ENCODE results near the gene IL1RAPL2.
"Not testable (repeated sequence)": the region's sequence is repeated elsewhere in the genome, so short reads cannot be mapped to it uniquely, and the experiment has no call there.

IL1RAPL2 gene

DNA sequence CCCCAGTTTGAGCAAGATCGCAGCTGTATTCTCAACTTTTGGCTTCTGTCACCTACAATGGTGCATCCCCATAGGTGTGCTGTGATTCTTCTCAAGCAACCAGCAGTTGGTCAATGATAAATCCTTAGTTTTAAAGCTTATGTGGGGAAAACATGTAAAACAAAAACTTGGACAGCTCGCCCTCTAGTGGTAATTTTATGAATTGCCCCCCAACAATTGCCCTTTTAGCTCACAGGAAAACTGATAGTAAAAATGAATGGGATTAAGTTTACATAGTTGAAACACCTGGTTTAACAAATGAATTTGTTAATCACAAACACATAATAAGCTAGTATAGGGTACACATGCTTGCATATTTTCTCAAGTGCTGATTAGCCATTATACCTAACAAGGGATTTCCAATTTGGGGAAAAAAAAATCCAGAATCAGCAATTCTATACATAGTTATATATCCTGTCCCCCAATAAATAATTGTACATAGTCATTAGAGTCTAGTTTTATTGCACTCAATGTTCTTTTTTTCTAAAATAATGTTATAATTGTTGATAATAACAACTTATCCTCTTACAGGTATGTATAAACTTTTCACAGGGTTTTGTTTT, 624.4 kb downstream of the IL1RAPL2 start:
- FAIRE-seq = no peak

DNA sequence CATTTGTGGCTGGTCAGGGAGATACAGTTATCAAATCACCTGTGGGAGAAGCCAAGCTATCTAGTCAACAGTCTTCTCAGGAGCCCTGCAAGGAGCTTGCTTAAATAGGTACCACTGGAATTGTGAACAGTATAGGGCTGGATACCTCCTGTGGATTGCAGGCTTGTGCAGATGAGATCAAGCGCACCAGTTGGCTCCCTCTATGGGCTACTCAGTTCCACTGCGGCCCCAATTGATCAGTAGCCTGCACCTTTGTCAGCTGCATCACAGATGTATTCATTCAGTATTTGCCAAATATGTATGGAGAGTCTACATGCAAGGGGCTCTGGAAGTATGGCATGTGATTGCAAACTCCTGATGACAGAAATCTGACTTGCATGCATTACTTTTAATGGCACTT, 625.9 kb downstream of the IL1RAPL2 start:
- FAIRE-seq = no peak

- no peak for FAIRE-seq
Measured at GRCh38 chrX:105209406-105209805, 643.4 kb downstream of the IL1RAPL2 start.

- FAIRE-seq = no peak
Measured at GRCh38 chrX:105210258-105210657, 644.3 kb downstream of the IL1RAPL2 start.

DNA sequence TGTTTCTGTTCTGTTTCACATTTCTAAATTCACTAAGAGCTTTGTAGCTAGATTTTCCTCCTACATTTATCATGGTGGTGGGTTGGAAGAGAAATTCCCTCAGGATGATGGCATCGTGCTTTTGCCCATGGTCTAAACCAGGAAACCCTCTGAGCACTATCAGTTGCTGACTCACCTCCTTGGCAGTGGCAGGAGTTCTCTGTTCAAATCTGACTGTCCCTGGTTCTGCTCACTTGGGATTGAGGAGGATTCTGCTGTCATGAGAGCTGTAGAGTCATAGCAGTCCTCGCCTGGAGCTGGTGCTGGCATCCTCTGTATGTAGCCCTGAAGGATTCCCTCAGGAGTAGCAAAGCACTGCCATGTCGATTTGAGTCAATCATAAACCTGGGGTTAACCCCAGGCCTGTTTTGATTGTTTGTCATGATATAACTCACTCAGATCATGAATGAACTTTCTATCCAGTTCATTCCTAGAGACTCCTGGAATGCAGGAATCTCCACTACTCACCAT, 645.1 kb downstream of the IL1RAPL2 start:
- no peak for FAIRE-seq

DNA sequence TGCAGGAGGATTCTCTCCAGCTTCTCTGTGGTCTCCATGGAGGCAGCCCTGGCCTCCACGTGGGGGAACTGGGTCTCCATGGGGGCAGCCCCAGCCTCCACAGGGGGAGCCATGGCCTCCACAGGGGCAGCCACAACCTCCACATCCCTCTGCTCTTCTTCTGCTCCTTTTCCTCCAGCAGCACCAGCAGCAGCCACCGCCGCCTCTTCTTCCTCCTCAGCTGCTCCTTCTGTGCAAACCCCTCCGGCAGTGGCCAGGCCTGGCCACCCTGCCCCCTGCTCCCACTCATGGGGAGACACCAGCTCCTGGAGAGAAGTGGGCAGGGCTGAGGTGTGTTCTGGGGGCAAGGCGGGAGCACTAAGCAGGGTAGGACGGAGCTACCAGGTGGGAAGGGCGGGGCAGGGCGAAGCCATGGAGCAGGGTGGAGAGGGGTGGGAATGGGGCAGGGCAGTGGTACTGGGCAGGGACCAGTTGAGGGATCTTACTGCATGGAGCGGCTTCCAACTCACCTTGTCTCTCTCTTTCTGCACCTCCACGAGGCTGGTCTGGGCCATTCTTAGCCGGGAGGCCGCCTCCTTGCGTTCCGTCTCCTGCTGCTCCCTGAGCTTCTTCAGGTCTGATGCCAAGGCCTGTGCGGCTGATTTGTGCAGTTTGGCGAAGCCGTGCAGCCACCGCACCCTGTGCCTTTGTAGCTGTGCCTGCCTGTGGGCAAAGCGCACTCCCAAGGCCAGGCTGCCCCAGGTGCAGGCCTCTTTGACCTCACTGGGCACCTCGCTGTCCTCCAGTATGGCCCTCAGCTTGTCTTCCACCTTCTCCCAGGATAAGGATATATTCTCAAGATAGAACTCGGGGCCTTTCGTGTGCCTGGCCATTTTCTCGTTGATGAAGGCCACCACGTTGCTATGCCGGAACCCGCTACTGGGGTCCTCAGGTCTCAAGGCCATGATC, 653.7 kb downstream of the IL1RAPL2 start:
- no peak for FAIRE-seq

DNA sequence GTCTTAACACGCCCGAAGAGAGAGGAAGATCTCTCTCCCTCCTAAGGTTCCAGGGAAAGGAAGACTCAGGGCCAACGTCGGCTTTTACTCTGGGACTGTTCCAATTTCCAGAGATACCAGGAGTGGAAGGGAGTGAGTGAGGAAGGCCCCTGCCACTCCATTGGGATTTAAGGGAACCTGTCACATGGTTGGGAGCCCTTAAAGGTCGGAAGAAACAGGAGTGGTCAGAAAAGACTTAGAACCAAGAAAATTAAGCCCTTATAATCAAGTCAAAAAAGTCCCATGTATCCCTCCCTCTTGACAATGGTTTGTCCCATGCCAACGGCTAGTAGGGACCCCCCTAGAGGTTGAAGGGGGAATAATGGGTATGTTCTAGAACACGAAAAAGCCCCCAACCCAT, 654.6 kb downstream of the IL1RAPL2 start, which contains the start of gene TEX13A:
TEX13A (minus strand) TSS at position 59 of the 400 bp plus-strand sequence. CDS start 297 bp downstream, outside the sequence.
- FAIRE-seq = no peak

GRCh38 chrX:105221374-105221773, 655.4 kb downstream of the IL1RAPL2 start:
- FAIRE-seq = no peak

- FAIRE-seq = no peak
Measured at GRCh38 chrX:105226499-105226898, 660.5 kb downstream of the IL1RAPL2 start.

DNA sequence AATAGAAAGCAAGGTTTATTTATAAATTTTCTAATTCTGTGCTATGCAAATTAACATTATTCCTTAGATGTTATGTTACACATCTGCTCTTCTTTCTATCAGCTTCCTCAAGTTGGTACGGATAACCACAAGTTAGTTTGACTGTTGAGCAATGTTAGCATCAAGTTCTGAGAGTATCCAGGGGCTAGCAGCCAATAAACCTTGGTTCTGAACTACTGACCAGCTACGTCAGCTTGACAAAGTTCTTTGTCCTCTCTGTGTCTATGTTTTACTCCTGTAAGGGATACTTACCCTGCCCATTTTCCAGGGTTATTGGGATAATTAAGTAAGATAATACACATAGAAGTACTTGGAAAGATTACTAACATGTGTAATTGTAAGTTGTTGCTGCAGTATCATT, 662.6 kb downstream of the IL1RAPL2 start:
- FAIRE-seq = no peak

DNA sequence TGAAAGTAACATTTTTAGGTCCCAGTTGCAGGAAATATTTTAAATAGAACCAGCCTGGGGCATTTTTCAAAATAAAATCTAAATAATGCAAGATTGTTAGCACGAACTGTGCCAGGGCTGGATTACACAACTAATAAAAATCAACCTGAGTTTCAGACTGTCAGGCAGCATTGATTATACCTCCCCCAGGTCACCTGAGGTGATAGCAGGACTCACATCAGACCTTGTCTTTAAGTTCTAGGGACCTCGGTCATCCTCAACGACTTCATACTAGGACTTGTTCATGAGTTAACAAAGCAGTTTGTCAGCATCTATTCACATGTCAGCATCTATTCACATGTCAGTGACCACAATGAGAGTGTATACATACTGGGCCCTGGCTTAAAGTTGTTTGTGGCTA, 663.1 kb downstream of the IL1RAPL2 start:
- FAIRE-seq = no peak

GRCh38 chrX:105237407-105237806, 671.4 kb downstream of the IL1RAPL2 start:
- not testable (repeated sequence) for FAIRE-seq

GRCh38 chrX:105241056-105241455, 675.1 kb downstream of the IL1RAPL2 start:
- no peak for FAIRE-seq

- no peak for FAIRE-seq
Measured at GRCh38 chrX:105260291-105261043, 694.5 kb downstream of the IL1RAPL2 start.

GRCh38 chrX:105263171-105263570, 697.2 kb downstream of the IL1RAPL2 start:
- no peak for FAIRE-seq

- no peak for FAIRE-seq
Measured at GRCh38 chrX:105263801-105264200, 697.8 kb downstream of the IL1RAPL2 start.

DNA sequence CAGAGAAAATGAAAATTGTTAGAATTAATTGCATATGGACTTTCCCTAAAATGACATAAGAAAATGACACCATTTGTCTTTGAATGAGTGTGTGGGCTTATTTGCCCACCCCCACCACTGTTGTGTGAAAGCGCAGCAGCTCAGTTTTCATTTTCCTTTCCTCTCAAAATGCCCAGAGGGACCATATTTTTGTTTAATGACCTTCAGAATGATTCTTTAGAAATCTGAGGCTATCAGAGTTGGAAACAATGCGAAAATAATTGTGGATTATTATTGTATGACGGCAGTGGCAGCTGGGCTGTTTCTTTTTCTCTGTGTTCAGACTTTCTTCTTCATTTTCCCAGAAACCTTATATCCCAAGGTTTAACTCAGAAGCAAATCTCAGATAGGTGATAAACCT, 699.1 kb downstream of the IL1RAPL2 start:
- FAIRE-seq = no peak

DNA sequence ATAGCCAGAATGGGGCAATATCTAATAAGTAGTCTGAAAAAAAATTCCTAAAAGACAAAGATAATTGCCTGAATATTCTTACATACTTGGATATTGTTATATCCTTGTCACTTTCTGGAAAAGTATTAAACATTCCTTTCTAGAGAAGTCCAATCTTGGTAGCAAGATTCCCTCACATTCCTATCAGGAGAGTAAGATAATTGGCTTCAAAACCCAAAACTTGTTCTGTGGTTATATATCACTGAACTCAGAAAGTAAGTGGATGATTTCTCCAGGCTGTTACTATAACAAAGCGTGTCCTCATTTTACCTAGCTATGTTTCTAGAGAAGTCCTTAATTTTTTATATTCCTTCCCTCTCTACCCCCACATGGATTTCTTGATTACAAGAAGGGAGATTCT, 700.5 kb downstream of the IL1RAPL2 start:
- FAIRE-seq = no peak

DNA sequence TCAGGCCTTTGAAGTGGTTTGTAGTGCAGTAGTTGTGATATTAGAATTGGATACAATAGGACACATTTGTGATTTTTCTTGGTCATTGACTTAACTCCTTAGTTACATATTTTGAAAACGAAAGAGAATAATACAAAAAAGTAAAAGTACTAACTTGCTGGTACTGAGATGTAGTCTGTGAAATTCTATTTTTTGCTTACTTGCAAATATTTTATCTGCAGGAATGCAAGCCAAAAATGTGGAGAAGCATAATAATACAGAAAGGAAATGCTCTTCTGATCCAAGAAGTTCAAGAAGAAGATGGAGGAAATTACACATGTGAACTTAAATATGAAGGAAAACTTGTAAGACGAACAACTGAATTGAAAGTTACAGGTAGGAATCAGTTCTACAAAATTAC, 701.2 kb downstream of the IL1RAPL2 start:
- FAIRE-seq = no peak

DNA sequence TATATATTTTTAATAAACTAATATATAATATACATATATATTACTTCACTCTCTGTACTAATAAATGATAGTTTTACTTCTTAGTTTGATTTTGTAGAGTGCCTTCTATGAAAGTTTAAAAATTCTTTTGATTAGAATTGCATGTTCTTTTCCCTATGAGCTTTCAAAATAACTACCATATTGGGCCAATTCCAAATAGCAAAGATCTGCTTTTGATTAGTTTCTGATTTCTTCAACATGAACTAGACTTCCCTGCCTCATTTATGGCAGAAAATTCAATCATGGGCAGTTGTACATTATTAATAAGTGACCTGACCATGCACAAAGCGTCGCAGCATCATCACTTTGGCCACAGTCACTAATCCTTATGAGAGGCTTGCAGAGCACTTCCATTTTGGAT, 703.4 kb downstream of the IL1RAPL2 start:
- no peak for FAIRE-seq

- no peak for FAIRE-seq
Measured at GRCh38 chrX:105273326-105273725, 707.3 kb downstream of the IL1RAPL2 start.

- FAIRE-seq = no peak
Measured at GRCh38 chrX:105274091-105274490, 708.1 kb downstream of the IL1RAPL2 start.

DNA sequence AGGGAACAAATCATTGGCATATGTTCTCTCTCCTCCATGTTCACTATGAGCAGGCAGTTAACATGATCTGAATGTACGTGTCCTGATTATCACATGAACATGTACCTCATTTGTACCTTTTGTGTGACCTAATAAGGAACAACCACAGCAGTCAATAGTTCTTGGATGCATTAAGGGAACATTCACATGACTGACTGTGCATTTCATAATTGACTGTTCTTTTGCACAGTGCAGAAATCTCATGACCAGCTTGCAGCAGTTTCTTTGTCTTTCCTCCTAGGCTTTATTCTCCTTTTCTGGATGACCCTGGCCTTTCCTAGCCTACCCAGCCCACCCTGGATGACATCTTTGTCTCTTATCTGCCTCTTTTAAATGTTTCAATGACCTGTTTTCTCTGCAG, 711.1 kb downstream of the IL1RAPL2 start:
- FAIRE-seq = no peak

Measured in endometrium (tissue), 2 donors.